ENCODE data around the gene LMO4. TPM values are rescaled to one million over a fixed set of nuclear protein-coding genes. Genes with fewer than 3 reads are reported as not detected.
A peak's percentile ranks its signal among the peaks of the same experiment; 100 is the strongest.

Gene LMO4
- polyA plus RNA-seq, 3 donors: 20.3 to 71.8 (median 22.3) TPM

DNA sequence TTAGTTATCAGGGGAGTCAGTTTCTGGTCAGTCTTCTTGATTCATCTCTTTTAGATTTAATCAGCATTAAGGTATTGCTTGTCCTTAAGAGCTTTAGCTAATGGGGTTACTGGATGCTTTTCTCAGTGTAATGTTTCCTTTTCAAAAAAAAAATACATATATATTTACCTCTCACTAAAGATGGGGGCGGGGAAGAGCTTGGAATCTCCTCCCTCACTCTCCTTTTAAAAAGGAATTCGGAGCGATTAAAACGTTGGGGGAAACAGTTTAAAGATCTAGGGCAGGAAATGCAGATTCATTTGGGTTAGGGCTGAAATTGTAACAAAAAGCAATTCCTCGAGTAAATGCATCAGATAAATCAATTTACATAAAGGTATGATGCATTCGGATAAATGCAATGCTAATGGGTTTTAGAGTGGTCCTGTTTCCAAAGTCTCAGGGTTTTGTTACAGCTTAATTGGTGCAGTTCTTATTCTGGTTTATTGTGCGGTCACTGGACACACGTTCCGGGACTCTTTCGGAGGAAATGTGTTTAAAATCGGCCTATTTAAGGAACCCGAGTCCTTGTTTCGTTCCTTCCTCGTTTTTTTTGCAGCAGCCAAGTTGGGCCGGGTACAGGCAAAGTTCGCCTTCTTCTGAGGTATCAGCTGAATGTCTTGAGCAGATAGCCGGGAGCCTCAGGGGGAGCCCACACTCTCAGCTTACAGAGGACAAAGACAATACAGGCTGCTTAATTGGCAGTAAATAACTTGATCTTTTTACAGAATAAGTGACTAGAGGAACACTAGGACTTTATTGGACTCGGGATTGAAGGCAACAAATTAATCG lies 1.6 kb downstream of the LMO4 start:
- Histone ChIP-seq H3K36me3 (replicated peaks in 1 of 2; ENCODE audit: control insufficient read depth in 1 of 2, insufficient read depth in 2 of 2, low read length in 2 of 2) (peaks cover 0 to 14% of the 10 kb centered on the region in 2 donors), H4K20me1 (ENCODE audit: insufficient read depth, low read length) (peaks cover 20% of the 10 kb centered on the region), H3K9me3 (replicated peaks in 1 of 2; ENCODE audit: control insufficient read depth in 1 of 2, insufficient read depth in 1 of 2, low read length in 2 of 2) (no peaks in the 10 kb centered on the region), H3K27ac (ENCODE audit: low read depth in 1 of 2, low read length in 2 of 2) (peak overlapping the region; percentile 36 to 84), H3K4me1 (ENCODE audit: control insufficient read depth in 1 of 2, insufficient read depth in 2 of 2, low read length in 2 of 2) (peaks cover 41 to 52% of the 10 kb centered on the region in 2 donors), H3K9ac (ENCODE audit: insufficient read depth, low read length, poor library complexity, severe bottlenecking) (peak overlapping the region; percentile 91), H3K4me3 (replicated peaks in 1 of 3; ENCODE audit: low read depth in 2 of 3, low read length in 3 of 3) (peak overlapping the region; percentile 81 to 93 (median 84)), H3K4me2 (replicated peaks; ENCODE audit: extremely low read depth, low read length, poor library complexity, severe bottlenecking) (peak overlapping the region; percentile 92), H3K27me3 (ENCODE audit: control insufficient read depth in 2 of 2, insufficient read depth in 2 of 2, low read length in 2 of 2) (no peaks in the 10 kb centered on the region), H3K79me2 (ENCODE audit: insufficient read depth, low read length) (peaks cover 63% of the 10 kb centered on the region), H2AFZ (ENCODE audit: insufficient read depth, low read depth, low read length, poor library complexity, severe bottlenecking) (peak overlapping the region; percentile 94)
- WGBS (ENCODE audit: insufficient coverage): 2% methylated on average over 12 of the region's 19 CpGs
- H3K36me3 Mint-ChIP-seq: peaks cover 20% of the 10 kb centered on the region in 2 donors
- peaks cover 48% of the 10 kb centered on the region for H3K4me1 Mint-ChIP-seq
- DNase-seq: peak; percentile 27 to 51 (median 45)
- H3K27me3 Mint-ChIP-seq (ENCODE audit: low read depth in 3 of 3): peaks cover 0 to 4% (median 3%) of the 10 kb centered on the region in 3 donors
- peak overlapping the region; percentile 88 to 95 (median 94) for H3K27ac Mint-ChIP-seq
- no peaks in the 10 kb centered on the region for H3K9me3 Mint-ChIP-seq
- H3K4me3 Mint-ChIP-seq: peak overlapping the region; percentile 95 to 97
- TF ChIP-seq, protein P1, sequence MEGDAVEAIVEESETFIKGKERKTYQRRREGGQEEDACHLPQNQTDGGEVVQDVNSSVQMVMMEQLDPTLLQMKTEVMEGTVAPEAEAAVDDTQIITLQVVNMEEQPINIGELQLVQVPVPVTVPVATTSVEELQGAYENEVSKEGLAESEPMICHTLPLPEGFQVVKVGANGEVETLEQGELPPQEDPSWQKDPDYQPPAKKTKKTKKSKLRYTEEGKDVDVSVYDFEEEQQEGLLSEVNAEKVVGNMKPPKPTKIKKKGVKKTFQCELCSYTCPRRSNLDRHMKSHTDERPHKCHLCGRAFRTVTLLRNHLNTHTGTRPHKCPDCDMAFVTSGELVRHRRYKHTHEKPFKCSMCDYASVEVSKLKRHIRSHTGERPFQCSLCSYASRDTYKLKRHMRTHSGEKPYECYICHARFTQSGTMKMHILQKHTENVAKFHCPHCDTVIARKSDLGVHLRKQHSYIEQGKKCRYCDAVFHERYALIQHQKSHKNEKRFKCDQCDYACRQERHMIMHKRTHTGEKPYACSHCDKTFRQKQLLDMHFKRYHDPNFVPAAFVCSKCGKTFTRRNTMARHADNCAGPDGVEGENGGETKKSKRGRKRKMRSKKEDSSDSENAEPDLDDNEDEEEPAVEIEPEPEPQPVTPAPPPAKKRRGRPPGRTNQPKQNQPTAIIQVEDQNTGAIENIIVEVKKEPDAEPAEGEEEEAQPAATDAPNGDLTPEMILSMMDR (IDR thresholded peaks at IDR 0.05): no peak
- intact Hi-C loops (cut with micrococcal nuclease): loop anchor here (10.0 kb wide), 1 partner anchor 415 kb away; the partner anchor contains the start of genes HS2ST1 (in 2 of the 2) and SELENOF (in 2 of the 2)

DNA sequence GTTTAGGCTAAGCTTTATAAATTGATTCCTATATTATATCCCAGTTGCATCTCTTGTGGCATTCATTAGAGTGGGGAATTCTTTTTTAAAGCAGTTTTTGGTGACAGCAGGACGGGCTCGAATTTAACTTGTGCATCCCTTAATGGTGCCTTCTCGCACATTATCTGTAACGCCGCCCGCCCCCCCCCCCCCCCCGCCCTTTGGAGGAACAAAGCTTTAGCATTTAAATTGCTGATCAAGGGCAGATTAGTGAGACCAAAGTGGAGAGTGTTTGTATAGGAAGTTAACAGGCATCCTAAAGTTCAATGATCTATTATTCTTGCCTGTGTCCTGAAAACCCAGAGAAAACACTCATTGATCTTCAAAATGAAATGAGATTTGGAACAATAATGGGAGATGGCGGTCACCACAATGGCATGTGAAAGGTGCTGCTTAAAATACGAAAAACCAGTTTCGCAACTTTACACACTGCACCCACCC lies 2.2 kb downstream of the LMO4 start:
- no peaks in the 10 kb centered on the region for H3K9me3 ChIP-seq (replicated peaks in 1 of 2; ENCODE audit: control insufficient read depth in 1 of 2, insufficient read depth in 1 of 2, low read length in 2 of 2)
- peaks cover 0 to 3% (median 2%) of the 10 kb centered on the region in 3 donors for H3K27me3 Mint-ChIP-seq (ENCODE audit: low read depth in 3 of 3)
- H3K4me1 Mint-ChIP-seq: peaks cover 51% of the 10 kb centered on the region

More for the DNA sequence above, 2.2 kb downstream of the LMO4 start:
- Histone ChIP-seq H3K27ac (ENCODE audit: low read depth in 1 of 2, low read length in 2 of 2) (peak overlapping the region in 1 of 2 donors; percentile 84), H2AFZ (ENCODE audit: insufficient read depth, low read depth, low read length, poor library complexity, severe bottlenecking) (peak overlapping the region; percentile 68), H3K36me3 (replicated peaks in 1 of 2; ENCODE audit: control insufficient read depth in 1 of 2, insufficient read depth in 2 of 2, low read length in 2 of 2) (peaks cover 0 to 14% of the 10 kb centered on the region in 2 donors), H3K27me3 (ENCODE audit: control insufficient read depth in 2 of 2, insufficient read depth in 2 of 2, low read length in 2 of 2) (no peaks in the 10 kb centered on the region), H3K4me3 (replicated peaks in 1 of 3; ENCODE audit: low read depth in 2 of 3, low read length in 3 of 3) (peak overlapping the region; percentile 81 to 93 (median 84)), H3K9ac (ENCODE audit: insufficient read depth, low read length, poor library complexity, severe bottlenecking) (peak overlapping the region; percentile 91), H3K4me2 (replicated peaks; ENCODE audit: extremely low read depth, low read length, poor library complexity, severe bottlenecking) (peak overlapping the region; percentile 92), H3K4me1 (ENCODE audit: control insufficient read depth in 1 of 2, insufficient read depth in 2 of 2, low read length in 2 of 2) (peaks cover 46 to 57% of the 10 kb centered on the region in 2 donors), H3K79me2 (ENCODE audit: insufficient read depth, low read length) (peaks cover 69% of the 10 kb centered on the region), H4K20me1 (ENCODE audit: insufficient read depth, low read length) (peaks cover 24% of the 10 kb centered on the region)
- no peak for DNase-seq
- peak overlapping the region in 6 of 7 donors; percentile 86 to 95 (median 94) for H3K27ac Mint-ChIP-seq
- H3K9me3 Mint-ChIP-seq: no peaks in the 10 kb centered on the region
- TF ChIP-seq, protein P1 (IDR thresholded peaks at IDR 0.05): no peak
- WGBS (ENCODE audit: insufficient coverage): 0% methylated on average over 2 of the region's 10 CpGs
- H3K36me3 Mint-ChIP-seq: peaks cover 20% of the 10 kb centered on the region in 2 donors
- intact Hi-C loops (cut with micrococcal nuclease): loop anchor here (10.0 kb wide), 1 partner anchor 416 kb away; the partner anchor contains the start of genes HS2ST1 (in 2 of the 2) and SELENOF (in 2 of the 2)
- H3K4me3 Mint-ChIP-seq: peak overlapping the region; percentile 95 to 97

All from CD14-positive monocyte (primary cell).